ENCODE results near the gene NUSAP1.
"Not testable (repeated sequence)": the region's sequence is repeated elsewhere in the genome, so short reads cannot be mapped to it uniquely, and the experiment has no call there.

The NUSAP1 gene

DNA sequence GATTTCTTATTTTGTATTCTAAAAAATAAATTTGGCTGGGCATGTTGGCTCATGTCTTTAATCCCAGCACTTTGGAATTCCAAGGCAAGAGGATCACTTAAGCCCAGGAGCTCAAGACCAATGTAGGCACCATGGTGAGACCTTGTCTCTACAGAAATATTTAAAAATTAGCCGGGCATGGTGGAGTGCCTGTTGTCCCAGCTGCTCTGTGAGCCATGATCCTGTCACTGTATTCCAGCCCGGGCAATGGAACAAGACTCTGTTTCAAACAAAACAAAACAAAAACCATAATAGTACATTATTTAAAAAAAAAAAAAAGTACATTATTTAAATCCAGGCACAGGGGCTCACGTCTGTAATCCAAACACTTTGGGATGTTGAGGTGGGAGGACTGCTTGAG is 78.8 kb downstream of the NUSAP1 start:
- DNase-seq (ENCODE audit: low read depth) = no peak

DNA sequence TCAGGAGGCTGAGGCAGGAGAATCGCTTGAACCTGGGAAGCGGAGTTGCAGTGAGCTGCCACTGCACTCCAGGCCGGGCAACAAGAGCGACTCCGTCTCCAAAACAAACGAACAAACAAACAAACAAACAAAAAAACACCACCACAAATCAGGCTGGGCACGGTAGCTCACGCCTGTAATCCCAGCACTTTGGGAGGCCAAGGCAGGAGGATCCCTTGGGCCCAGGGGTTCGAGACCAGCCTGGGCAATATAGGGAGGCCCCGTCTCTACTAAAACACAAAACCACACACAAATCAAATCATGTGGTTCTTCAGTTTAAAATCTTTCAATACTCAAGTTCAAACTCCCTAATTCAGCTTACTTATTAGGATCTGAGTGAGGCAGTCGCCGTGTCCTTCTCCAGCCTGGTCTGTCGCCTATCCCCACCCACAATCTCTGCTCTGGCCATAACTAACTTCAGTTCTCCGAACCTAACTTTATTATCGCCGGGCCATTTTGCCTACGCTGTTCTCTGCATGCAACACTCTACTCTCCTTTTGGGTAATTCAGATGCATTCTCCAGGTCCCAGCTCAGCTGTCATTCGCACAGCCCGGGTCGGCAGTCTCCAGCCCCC is 83.6 kb downstream of the NUSAP1 start:
- DNase-seq (ENCODE audit: low read depth) = no peak

DNA sequence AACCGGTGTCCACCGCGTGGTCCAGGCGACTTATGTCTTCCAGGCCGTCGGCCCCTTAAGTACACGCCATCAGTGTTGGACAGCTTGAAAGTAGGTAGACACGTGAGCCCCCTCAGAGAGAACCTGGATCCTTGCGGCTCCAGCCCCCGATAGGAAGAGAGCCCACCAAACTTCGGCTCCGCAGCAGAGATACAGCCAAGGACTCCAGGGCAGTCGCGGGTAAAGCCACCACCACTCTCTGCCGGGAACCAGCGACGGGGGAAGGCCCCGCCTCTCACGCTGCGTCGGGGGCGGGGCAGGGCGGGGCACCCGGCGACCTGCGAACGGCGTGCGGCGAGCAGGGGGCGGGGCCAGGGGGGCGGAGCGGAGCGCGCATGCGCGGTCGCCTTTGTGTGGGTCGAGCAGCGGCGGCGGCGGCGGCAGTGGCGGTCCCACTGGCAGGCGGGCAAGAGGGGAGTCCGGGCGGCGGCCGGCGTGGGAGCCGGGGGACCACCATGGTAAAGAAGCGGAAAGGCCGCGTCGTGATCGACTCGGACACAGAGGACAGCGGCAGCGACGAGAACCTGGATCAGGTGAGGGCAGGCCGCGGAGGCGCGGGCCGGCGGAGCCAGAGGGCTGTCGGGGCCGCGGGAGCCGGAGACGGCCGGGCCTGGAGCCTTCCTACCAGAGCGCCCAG is 84.2 kb downstream of the NUSAP1 start, which contains the start of gene RTF1:
Gene RTF1, plus strand, starts transcription at position 354 of the 676 bp plus-strand sequence. Its CDS starts 21 bp downstream, at position 375.
- DNase-seq (ENCODE audit: low read depth) = peak; percentile 98

DNA sequence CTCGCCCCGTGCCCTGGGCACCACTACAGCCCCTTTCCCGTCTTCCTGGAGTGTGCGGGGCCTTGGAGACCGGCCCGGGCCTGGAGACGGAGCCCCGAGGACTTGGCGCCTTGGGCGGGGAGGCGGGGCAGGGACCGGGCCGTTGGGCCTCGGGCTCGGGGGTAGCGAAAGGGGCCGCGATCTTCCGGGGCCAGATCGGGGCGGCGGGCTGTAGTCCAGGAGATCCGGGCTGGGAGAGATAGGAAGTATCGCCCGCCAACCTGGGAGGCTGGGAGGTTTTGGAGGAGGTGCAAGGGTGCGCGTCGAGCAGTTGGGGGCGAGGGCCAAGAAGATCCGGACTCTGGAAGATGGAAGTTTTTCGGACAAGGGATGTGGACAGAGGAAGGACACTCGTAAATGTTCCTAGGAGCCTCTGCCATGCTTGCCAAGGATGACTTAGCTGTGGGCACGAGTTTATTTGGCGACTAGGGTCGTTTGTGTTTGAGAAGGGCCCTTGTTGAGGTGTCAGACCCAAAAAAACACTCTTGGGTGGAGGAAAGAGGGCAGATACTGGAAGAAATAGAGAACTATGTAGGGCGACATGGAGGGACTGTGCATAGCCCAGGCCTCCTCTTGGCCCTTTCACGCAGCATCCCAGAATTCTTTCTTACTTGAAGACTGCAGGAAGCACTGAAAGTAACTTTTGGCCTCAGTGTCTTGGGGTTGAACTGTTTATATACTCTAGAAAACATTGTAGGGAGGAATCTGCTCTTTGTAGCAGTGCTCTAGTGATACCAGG is 84.9 kb downstream of the NUSAP1 start:
- DNase-seq (ENCODE audit: low read depth) = no peak

DNA sequence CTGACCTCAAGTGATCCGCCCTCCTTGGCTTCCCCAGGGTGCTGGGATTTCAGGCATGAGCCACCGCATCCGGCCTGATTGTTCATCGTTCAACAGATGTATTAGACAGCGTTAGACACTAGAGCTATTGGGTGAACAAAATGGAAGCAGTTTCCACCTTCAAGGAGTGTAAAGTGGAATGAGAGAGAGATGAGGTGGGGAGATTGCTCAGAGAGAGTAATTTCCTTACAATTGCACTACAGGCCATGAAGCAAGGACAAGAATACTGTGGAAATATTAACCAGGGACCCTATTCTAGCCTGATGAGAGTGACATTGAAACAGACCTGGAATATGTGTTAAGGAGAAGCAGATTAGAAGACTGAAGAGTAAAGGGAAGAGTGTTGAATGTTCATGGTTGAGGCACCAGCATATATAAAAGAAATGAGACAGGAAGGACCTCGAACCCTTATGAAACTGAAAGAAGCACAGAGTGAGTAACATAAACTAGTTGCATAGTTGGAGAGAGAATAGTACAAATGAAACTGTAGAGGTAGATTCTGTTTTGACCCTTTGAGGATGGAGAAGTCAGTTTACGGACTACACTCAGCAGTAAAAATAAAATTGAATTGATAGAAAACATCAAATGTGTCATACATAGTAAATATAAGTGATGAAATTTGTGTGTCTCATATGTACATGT is 91.4 kb downstream of the NUSAP1 start:
- no peak for DNase-seq (ENCODE audit: low read depth)

DNA sequence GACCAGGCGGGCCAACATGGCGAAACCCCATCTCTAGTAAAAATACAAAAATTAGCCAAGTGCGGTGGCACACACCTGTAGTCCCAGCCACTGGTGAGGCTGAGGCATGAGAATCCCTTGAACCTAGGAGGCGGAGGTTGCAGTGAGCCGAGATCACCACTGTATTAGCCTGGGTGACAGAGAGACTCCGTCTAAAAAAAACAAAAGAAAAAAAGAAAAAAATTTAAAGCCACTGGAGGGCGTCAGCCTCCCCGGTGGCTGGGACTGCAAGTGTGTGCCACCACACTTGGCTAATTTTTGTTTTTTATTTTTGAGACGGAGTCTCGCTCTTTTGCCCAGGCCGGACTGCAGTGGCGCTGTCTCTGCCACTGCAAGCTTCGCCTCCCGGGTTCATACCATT is 92.1 kb downstream of the NUSAP1 start:
- DNase-seq (ENCODE audit: low read depth) = no peak

DNA sequence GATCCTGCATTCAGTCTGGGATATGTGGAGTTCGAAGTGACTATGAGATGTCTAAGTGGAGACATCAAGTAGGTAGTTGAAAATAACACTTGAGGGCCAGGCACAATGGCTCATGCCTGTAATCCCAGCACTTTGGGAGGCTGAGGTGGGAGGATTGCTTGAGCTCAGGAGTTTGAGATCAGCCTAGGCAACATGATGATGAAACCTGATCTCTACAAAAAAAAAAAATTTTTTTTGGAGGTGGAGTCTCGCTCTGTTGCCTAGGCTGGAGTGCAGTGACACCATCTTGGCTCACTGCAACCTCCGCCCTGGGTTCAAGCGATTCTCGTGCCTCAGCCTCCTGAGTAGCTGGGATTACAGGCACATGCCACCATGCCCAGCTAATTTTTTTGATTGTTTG is 93.2 kb downstream of the NUSAP1 start:
- not testable (repeated sequence) for DNase-seq (ENCODE audit: low read depth)

DNA sequence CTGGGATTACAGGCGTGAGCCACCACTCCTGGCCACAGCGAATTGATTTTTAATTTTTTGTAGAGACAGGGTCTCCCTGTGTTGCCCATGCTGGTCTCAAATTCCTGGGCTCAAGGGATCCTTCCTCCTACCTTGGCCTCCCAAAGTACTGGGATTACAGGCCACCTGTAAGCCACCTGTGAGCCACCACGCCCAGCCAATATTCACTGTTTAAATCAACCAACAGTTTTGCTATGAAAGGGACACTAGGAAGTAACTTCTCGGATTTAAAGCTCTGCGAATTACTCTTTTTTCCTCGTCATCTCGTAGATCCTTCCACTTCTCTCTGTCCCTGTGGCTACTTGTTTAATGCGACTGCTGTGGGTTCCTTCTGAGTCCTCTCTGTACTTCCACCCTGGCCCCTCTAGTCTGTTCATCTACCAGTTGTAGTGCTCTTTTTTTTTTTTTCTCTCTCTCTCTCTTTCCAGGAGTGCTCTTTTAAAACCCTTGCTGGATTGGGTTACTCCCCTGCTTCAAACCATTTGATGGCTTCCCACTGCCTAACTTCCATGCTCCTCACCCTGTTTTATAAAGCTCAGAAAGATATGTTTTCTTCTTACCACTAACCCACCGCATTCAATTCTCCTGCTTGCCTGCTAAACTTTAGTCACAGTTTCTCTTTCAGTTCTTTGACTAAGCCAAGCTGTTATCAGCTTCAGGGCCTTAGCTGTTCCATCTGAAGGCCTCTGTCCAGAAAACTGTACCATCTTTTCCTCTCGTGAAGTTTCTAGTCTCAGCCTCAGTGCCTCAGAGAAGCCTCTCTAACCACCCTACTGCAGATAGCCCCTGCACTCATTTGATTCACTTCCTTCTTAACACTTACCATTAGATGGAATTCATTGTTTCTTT is 96.6 kb downstream of the NUSAP1 start:
- DNase-seq (ENCODE audit: low read depth) = no peak

All from stimulated activated CD8-positive, alpha-beta memory T cell treated with anti-CD3 and anti-CD28 coated beads, Interleukin-12 subunit alpha, Interleukin-12 subunit beta, amount 100 ng/mL, for 4 hours (primary cell).